SK-N-SH treated with all-trans-retinoic acid at 6 μM for 48 hours (cell line): Measurements from ENCODE around the gene NAALADL2.
A peak's percentile ranks its signal among the peaks of the same experiment; 100 is the strongest.

Source experiments
- ATAC-seq: fragments of 200-7000 bp; cut with Tn5 transposase; 3 replicates; pipeline ENCODE4 v1.9.1; 2020; ENCODE audit warnings: mild to moderate bottlenecking, moderate library complexity
- ARNTL ChIP-seq: fragments of 450-650 bp; formaldehyde crosslinking; IDR thresholded peaks from 2 replicates; pipeline ENCODE4 v1.5.0; 2020; ENCODE audit warnings: low read depth, mild to moderate bottlenecking, moderate library complexity, borderline replicate concordance
- BACH2 ChIP-seq: fragments of 250-450 bp; sonication (Bioruptor Pico); IDR thresholded peaks from 2 replicates; pipeline ENCODE4 v1.9.0; 2021; ENCODE audit warnings: mild to moderate bottlenecking, borderline replicate concordance
- CSDC2 ChIP-seq: fragments of 250-450 bp; sonication (Bioruptor Pico); IDR thresholded peaks from 2 replicates; pipeline ENCODE4 v1.5.0; 2020; ENCODE audit warnings: mild to moderate bottlenecking, moderate library complexity
- CSRNP3 ChIP-seq: fragments of 250-450 bp; sonication (Bioruptor Pico); IDR thresholded peaks from 2 replicates; pipeline ENCODE4 v1.5.1; 2021; ENCODE audit warnings: mild to moderate bottlenecking, moderate library complexity
- ESRRG ChIP-seq: fragments of 250-450 bp; sonication (Bioruptor Pico); IDR thresholded peaks from 2 replicates; pipeline ENCODE4 v1.6.1; 2021; ENCODE audit warnings: mild to moderate bottlenecking
- ISL1 ChIP-seq: fragments of 250-450 bp; sonication (Bioruptor Pico); IDR thresholded peaks from 2 replicates; pipeline ENCODE4 v2.1.2; 2022; ENCODE audit warnings: mild to moderate bottlenecking, moderate library complexity
- OSR1 ChIP-seq: fragments of 250-450 bp; sonication (Bioruptor Pico); IDR thresholded peaks from 2 replicates; pipeline ENCODE4 v1.8.0; 2022; ENCODE audit warnings: moderate library complexity, mild to moderate bottlenecking, inconsistent platforms
- PATZ1 ChIP-seq: fragments of 250-450 bp; sonication (Bioruptor Pico); IDR thresholded peaks from 2 replicates; pipeline ENCODE4 v1.8.0; 2020; ENCODE audit warnings: mild to moderate bottlenecking, moderate library complexity, borderline replicate concordance
- PPARA ChIP-seq: fragments of 250-450 bp; sonication (Bioruptor Pico); IDR thresholded peaks from 2 replicates; pipeline ENCODE4 v1.5.0; 2020; ENCODE audit warnings: mild to moderate bottlenecking, borderline replicate concordance
- RARB ChIP-seq: fragments of 250-450 bp; sonication (Bioruptor Pico); IDR thresholded peaks from 2 replicates; pipeline ENCODE4 v1.8.0; 2021; ENCODE audit warnings: mild to moderate bottlenecking, moderate library complexity
- SNAI2 ChIP-seq: fragments of 250-450 bp; sonication (Bioruptor Pico); IDR thresholded peaks from 2 replicates; pipeline ENCODE4 v1.5.0; 2020; ENCODE audit warnings: mild to moderate bottlenecking, moderate library complexity
- TCF4 ChIP-seq: fragments of 250-450 bp; sonication (Bioruptor Pico); IDR thresholded peaks from 2 replicates; pipeline ENCODE4 v1.8.0; 2021; ENCODE audit warnings: mild to moderate bottlenecking, moderate library complexity, borderline replicate concordance
- TSHZ2 ChIP-seq: fragments of 250-450 bp; sonication (Bioruptor Pico); IDR thresholded peaks from 2 replicates; pipeline ENCODE4 v1.5.0; 2020; ENCODE audit warnings: mild to moderate bottlenecking, moderate library complexity
- ZC3H10 ChIP-seq: fragments of 250-450 bp; sonication (Bioruptor Pico); IDR thresholded peaks from 2 replicates; pipeline ENCODE4 v1.5.1; 2021; ENCODE audit warnings: mild to moderate bottlenecking, moderate library complexity
- ZFP3 ChIP-seq: fragments of 250-450 bp; sonication (Bioruptor Pico); IDR thresholded peaks from 2 replicates; pipeline ENCODE4 v1.5.0; 2020; ENCODE audit warnings: mild to moderate bottlenecking, moderate library complexity
- ZFP30 ChIP-seq: fragments of 450-650 bp; formaldehyde crosslinking; IDR thresholded peaks from 2 replicates; pipeline ENCODE4 v1.5.0; 2022; ENCODE audit warnings: mild to moderate bottlenecking, moderate library complexity
- ZNF565 ChIP-seq: fragments of 450-650 bp; formaldehyde crosslinking; conservative IDR thresholded peaks from 2 replicates; pipeline ENCODE4 v1.5.0; 2020; ENCODE audit warnings: low read depth, mild to moderate bottlenecking, moderate library complexity
- ZNF70 ChIP-seq: fragments of 450-650 bp; formaldehyde crosslinking; IDR thresholded peaks from 2 replicates; pipeline ENCODE4 v1.5.0; 2020; ENCODE audit warnings: mild to moderate bottlenecking, moderate library complexity
- ZNF8 ChIP-seq: fragments of 450-650 bp; formaldehyde crosslinking; IDR thresholded peaks from 2 replicates; pipeline ENCODE4 v1.5.0; 2020; ENCODE audit warnings: mild to moderate bottlenecking, moderate library complexity
- TF ChIP-seq, protein P1 (sequence below): fragments of 250-450 bp; sonication (Bioruptor Pico); IDR thresholded peaks from 2 replicates; pipeline ENCODE4 v1.8.0; 2021; ENCODE audit warnings: low read depth, mild to moderate bottlenecking, moderate library complexity, borderline replicate concordance
- TF ChIP-seq, protein P2 (sequence below): fragments of 250-450 bp; sonication (Bioruptor Pico); IDR thresholded peaks from 2 replicates; pipeline ENCODE4 v1.5.1; 2020; ENCODE audit warnings: low read depth, mild to moderate bottlenecking, moderate library complexity

The NAALADL2 gene

GRCh38 chr3:174931473-174932353 is 72.6 kb downstream of the NAALADL2 start:
- TF ChIP-seq ESRRG (no peak), ARNTL (CRISPR knock-in tag) (no peak), SNAI2 (CRISPR knock-in tag) (no peak), ZNF8 (CRISPR knock-in tag) (no peak), CSRNP3 (CRISPR knock-in tag) (no peak), ZNF70 (CRISPR knock-in tag) (no peak), BACH2 (CRISPR knock-in tag) (no peak), ZFP3 (CRISPR knock-in tag) (no peak), TSHZ2 (CRISPR knock-in tag) (no peak), ZC3H10 (no peak), PATZ1 (CRISPR knock-in tag) (no peak), TCF4 (no peak), ZFP30 (no peak), OSR1 (no peak), CSDC2 (CRISPR knock-in tag) (no peak), PPARA (CRISPR knock-in tag) (no peak), RARB (CRISPR knock-in tag) (no peak), ZNF565 (CRISPR knock-in tag) (no peak), ISL1 (CRISPR knock-in tag) (no peak)
- TF ChIP-seq, protein P1, sequence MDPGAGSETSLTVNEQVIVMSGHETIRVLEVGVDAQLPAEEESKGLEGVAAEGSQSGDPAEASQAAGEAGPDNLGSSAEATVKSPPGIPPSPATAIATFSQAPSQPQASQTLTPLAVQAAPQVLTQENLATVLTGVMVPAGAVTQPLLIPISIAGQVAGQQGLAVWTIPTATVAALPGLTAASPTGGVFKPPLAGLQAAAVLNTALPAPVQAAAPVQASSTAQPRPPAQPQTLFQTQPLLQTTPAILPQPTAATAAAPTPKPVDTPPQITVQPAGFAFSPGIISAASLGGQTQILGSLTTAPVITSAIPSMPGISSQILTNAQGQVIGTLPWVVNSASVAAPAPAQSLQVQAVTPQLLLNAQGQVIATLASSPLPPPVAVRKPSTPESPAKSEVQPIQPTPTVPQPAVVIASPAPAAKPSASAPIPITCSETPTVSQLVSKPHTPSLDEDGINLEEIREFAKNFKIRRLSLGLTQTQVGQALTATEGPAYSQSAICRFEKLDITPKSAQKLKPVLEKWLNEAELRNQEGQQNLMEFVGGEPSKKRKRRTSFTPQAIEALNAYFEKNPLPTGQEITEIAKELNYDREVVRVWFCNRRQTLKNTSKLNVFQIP (CRISPR knock-in tag) = no peak
- no peak for ATAC-seq

DNA sequence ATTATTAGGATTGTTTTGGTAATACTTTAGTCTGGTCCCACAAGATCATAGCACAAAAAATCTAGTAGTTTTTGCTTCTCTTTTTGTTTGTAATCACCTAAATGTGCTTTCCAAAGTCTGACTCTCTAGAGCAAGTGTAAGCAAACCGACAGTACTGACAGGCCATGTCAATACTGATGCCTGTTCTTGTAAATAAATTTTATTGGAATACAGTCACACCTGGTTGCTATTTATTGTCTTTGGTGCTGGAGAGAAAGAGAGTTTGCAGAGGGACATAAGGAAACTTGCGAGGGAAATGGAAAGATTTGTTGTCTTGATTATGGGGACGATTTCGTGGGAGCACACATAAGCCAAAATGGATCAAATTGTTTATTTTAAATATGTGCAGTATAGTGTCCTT is 77.5 kb downstream of the NAALADL2 start:
- TF ChIP-seq PPARA (CRISPR knock-in tag) = no peak
- TF ChIP-seq, protein P2, sequence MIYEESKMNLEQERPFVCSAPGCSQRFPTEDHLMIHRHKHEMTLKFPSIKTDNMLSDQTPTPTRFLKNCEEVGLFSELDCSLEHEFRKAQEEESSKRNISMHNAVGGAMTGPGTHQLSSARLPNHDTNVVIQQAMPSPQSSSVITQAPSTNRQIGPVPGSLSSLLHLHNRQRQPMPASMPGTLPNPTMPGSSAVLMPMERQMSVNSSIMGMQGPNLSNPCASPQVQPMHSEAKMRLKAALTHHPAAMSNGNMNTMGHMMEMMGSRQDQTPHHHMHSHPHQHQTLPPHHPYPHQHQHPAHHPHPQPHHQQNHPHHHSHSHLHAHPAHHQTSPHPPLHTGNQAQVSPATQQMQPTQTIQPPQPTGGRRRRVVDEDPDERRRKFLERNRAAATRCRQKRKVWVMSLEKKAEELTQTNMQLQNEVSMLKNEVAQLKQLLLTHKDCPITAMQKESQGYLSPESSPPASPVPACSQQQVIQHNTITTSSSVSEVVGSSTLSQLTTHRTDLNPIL = no peak
- TF ChIP-seq CSDC2 (CRISPR knock-in tag) = no peak
- TF ChIP-seq ISL1 (CRISPR knock-in tag) = no peak
- no peak for TF ChIP-seq OSR1
- ATAC-seq = no peak

GRCh38 chr3:174937478-174937877 is 78.3 kb downstream of the NAALADL2 start:
- ATAC-seq = peak; percentile 93
- TF ChIP-seq ISL1 (CRISPR knock-in tag) (0 out of 2 replicates have a peak, but pooled peaks have one; percentile 11), ZNF565 (CRISPR knock-in tag) (no peak)
